GM23338 (cell line): Measurements from ENCODE around the gene CDC42BPA. TPM values are rescaled to one million over a fixed set of nuclear protein-coding genes. Genes with fewer than 3 reads are reported as not detected.

ENCODE experiments used
- ATAC-seq: fragments of 200-7000 bp; cut with Tn5 transposase; 3 replicates; pipeline ENCODE4 v1.9.1; 2020
- DNase-seq: peaks from one replicate; pipeline ENCODE4 v3.0.0-alpha.2; 2015; ENCODE audit warnings: low spot score
- H2AFZ ChIP-seq: fragments of 200-600 bp; sonication (generic); 2 replicates; pipeline ENCODE4 v1.8.0; 2016; ENCODE audit warnings: antibody characterized with exemption, mild to moderate bottlenecking, moderate library complexity
- H3F3A ChIP-seq: fragments of 200-600 bp; sonication (generic); replicated peaks from 2 replicates; pipeline ENCODE4 v1.8.0; 2017; ENCODE audit warnings: antibody characterized with exemption, mixed run types, low read depth
- H3K27ac ChIP-seq: fragments of 200-600 bp; sonication (generic); 2 replicates; pipeline ENCODE4 v1.6.1; 2016; ENCODE audit warnings: low read depth
- H3K27me3 ChIP-seq: fragments of 200-600 bp; sonication (generic); 2 replicates; pipeline ENCODE4 v1.8.0; 2016; ENCODE audit warnings: mild to moderate bottlenecking, mixed run types, moderate library complexity; ENCODE audit not compliant: insufficient read depth
- H3K36me3 ChIP-seq: fragments of 200-600 bp; sonication (generic); 2 replicates; pipeline ENCODE4 v1.8.0; 2016; ENCODE audit warnings: mild to moderate bottlenecking; ENCODE audit not compliant: insufficient read depth
- H3K4me1 ChIP-seq: fragments of 200-600 bp; sonication (generic); 2 replicates; pipeline ENCODE4 v1.8.0; 2016; ENCODE audit warnings: mild to moderate bottlenecking, moderate library complexity; ENCODE audit not compliant: insufficient read depth
- H3K4me2 ChIP-seq: fragments of 200-600 bp; sonication (generic); 2 replicates; pipeline ENCODE4 v1.7.1; 2017; ENCODE audit warnings: mixed run types
- H3K4me3 ChIP-seq: fragments of 200-600 bp; sonication (generic); 2 replicates; pipeline ENCODE4 v1.6.1; 2016; ENCODE audit warnings: mixed run types
- H3K79me2 ChIP-seq: fragments of 200-600 bp; sonication (generic); replicated peaks from 2 replicates; pipeline ENCODE4 v1.8.0; 2017; ENCODE audit warnings: mild to moderate bottlenecking; ENCODE audit not compliant: insufficient read depth
- H3K9me2 ChIP-seq: fragments of 200-600 bp; sonication (generic); 2 replicates; pipeline ENCODE4 v1.8.0; 2017; ENCODE audit not compliant: insufficient read depth
- H4K20me1 ChIP-seq: fragments of 200-600 bp; sonication (generic); replicated peaks from 2 replicates; pipeline ENCODE4 v1.8.0; 2017; ENCODE audit warnings: mild to moderate bottlenecking; ENCODE audit not compliant: insufficient read depth
- H3K27ac Mint-ChIP-seq: 2 replicates; pipeline ENCODE4 v1.8.0; 2020; ENCODE audit warnings: inconsistent platforms, mild to moderate bottlenecking, moderate library complexity, mixed read lengths
- H3K27me3 Mint-ChIP-seq: 3 replicates; pipeline ENCODE4 v1.8.0; 2022; ENCODE audit warnings: low read depth, mild to moderate bottlenecking, moderate library complexity, mixed read lengths, inconsistent platforms; ENCODE audit not compliant: insufficient read depth, poor library complexity
- H3K36me3 Mint-ChIP-seq: 3 replicates; pipeline ENCODE4 v1.8.0; 2021; ENCODE audit warnings: low read depth, mild to moderate bottlenecking, inconsistent platforms, moderate library complexity, mixed read lengths
- H3K4me1 Mint-ChIP-seq: 3 replicates; pipeline ENCODE4 v1.8.0; 2020; ENCODE audit warnings: mild to moderate bottlenecking, inconsistent platforms, mixed read lengths
- H3K4me3 Mint-ChIP-seq: 3 replicates; pipeline ENCODE4 v1.8.0; 2021; ENCODE audit warnings: moderate library complexity, mild to moderate bottlenecking, inconsistent platforms, mixed read lengths
- H3K9me3 Mint-ChIP-seq: 3 replicates; pipeline ENCODE4 v1.8.0; 2020; ENCODE audit warnings: moderate library complexity, mild to moderate bottlenecking, inconsistent platforms, mixed read lengths
- CREB1 ChIP-seq: fragments of 250-450 bp; sonication (Bioruptor Pico); IDR thresholded peaks from 2 replicates; pipeline ENCODE4 v1.5.0; 2020; ENCODE audit warnings: low read depth, mild to moderate bottlenecking, moderate library complexity
- CTCF ChIP-seq, 2 experiments: fragments of 200-600 bp in 1 of 2; sonication (generic) in 1 of 2; conservative IDR thresholded peaks; 2 replicates each; pipeline versions ENCODE4 v1.5.1 to v1.6.1; 2016 to 2017; ENCODE audit warnings: antibody characterized with exemption in 2 of 2, low read depth in 2 of 2, mild to moderate bottlenecking in 2 of 2, moderate library complexity in 1 of 2
- ETS1 ChIP-seq: IDR thresholded peaks from 2 replicates; pipeline ENCODE4 v1.6.1; 2016; ENCODE audit warnings: antibody characterized with exemption
- EZH2 ChIP-seq: fragments of 200-600 bp; sonication (generic); IDR thresholded peaks from one replicate; pipeline ENCODE4 v1.8.0; 2017; ENCODE audit warnings: antibody characterized with exemption, mild to moderate bottlenecking, low read depth; ENCODE audit not compliant: unreplicated experiment
- JUNB ChIP-seq: IDR thresholded peaks from one replicate; pipeline ENCODE4 v1.6.1; 2016; ENCODE audit warnings: antibody characterized with exemption; ENCODE audit not compliant: unreplicated experiment
- POLR2AphosphoS5 ChIP-seq: IDR thresholded peaks from 2 replicates; pipeline ENCODE4 v1.6.1; 2016; ENCODE audit warnings: antibody characterized with exemption, low read depth
- REST ChIP-seq: IDR thresholded peaks from one replicate; pipeline ENCODE4 v1.6.1; 2018; ENCODE audit warnings: antibody characterized with exemption; ENCODE audit not compliant: unreplicated experiment
- STAT1 ChIP-seq: IDR thresholded peaks from one replicate; pipeline ENCODE4 v1.6.1; 2016; ENCODE audit warnings: antibody characterized with exemption; ENCODE audit not compliant: unreplicated experiment
- ZNF114 ChIP-seq: fragments of 250-450 bp; sonication (Bioruptor Pico); IDR thresholded peaks from 2 replicates; pipeline ENCODE4 v1.5.0; 2020; ENCODE audit warnings: mild to moderate bottlenecking, moderate library complexity
- ZNF331 ChIP-seq: fragments of 250-450 bp; sonication (Bioruptor Pico); IDR thresholded peaks from 2 replicates; pipeline ENCODE4 v1.5.0; 2020; ENCODE audit warnings: low read depth, mild to moderate bottlenecking, moderate library complexity
- ZNF462 ChIP-seq: fragments of 250-450 bp; sonication (Bioruptor Pico); IDR thresholded peaks from 2 replicates; pipeline ENCODE4 v1.5.0; 2020; ENCODE audit warnings: mild to moderate bottlenecking, moderate library complexity
- polyA plus RNA-seq: library from polyadenylated mRNA; unstranded; fragments of >200 nt; fragmentation: Nextera tagmentation; extraction: Ambion mirVana; gene quantifications from 2 replicates; pipeline ENCODE4 v1.2.1, GENCODE V29; 2016
- total RNA-seq: library from RNA; depleted of rRNA; stranded (reverse); fragments of >200 nt; shearing (Covaris generic); gene quantifications from 2 replicates; pipeline ENCODE4 v1.2.3, GENCODE V29; 2014

The CDC42BPA gene
- total and polyA plus RNA-seq, 2 experiments from 2014 or later = 17.7 to 40.1 TPM

- H3K36me3 Mint-ChIP-seq = peaks cover 10% of the 10 kb centered on the region; the same call in 1 of the 3 replicates
- no peaks in the 10 kb centered on the region for H3K27me3 Mint-ChIP-seq
- Histone ChIP-seq H4K20me1 (0 out of 2 replicates have a peak, but pooled peaks cover 9% of the 10 kb centered on the region), H3K27me3 (no peaks in the 10 kb centered on the region), H3F3A (no peaks in the 10 kb centered on the region), H3K79me2 (peaks cover 12% of the 10 kb centered on the region; the same call in 1 of the 2 replicates), H3K27ac (no peak overlapping the region), H2AFZ (no peak overlapping the region), H3K4me2 (no peak overlapping the region), H3K9me2 (no peaks in the 10 kb centered on the region), H3K4me3 (no peak overlapping the region), H3K4me1 (no peaks in the 10 kb centered on the region), H3K36me3 (no peaks in the 10 kb centered on the region)
- H3K4me1 Mint-ChIP-seq = peaks cover 10% of the 10 kb centered on the region
- no peak overlapping the region for H3K4me3 Mint-ChIP-seq
- H3K27ac Mint-ChIP-seq = no peak overlapping the region
- DNase-seq = no peak
- no peak for ATAC-seq
- TF ChIP-seq CTCF (conservative IDR thresholded peaks at IDR 0.05; ENCODE audit: low read depth in 2 of 2) = no peak
- TF ChIP-seq STAT1 = no peak
- no peak for TF ChIP-seq ZNF114 (CRISPR knock-in tag)
- TF ChIP-seq EZH2 = no peak
- TF ChIP-seq POLR2AphosphoS5 = no peak
- TF ChIP-seq REST = no peak
- TF ChIP-seq ZNF462 (CRISPR knock-in tag) = no peak
- TF ChIP-seq ZNF331 = no peak
- no peak for TF ChIP-seq ETS1
- no peak for TF ChIP-seq CREB1
- TF ChIP-seq JUNB = no peak
- H3K9me3 Mint-ChIP-seq = no peaks in the 10 kb centered on the region; the same call in 2 of the 3 replicates
Measured at GRCh38 chr1:227155004-227155403, 163.3 kb downstream of the CDC42BPA start.
